ENCODE results near the gene DYNC1LI2.
"Not testable (repeated sequence)": the region's sequence is repeated elsewhere in the genome, so short reads cannot be mapped to it uniquely, and the experiment has no call there.

The DYNC1LI2 gene

DNA sequence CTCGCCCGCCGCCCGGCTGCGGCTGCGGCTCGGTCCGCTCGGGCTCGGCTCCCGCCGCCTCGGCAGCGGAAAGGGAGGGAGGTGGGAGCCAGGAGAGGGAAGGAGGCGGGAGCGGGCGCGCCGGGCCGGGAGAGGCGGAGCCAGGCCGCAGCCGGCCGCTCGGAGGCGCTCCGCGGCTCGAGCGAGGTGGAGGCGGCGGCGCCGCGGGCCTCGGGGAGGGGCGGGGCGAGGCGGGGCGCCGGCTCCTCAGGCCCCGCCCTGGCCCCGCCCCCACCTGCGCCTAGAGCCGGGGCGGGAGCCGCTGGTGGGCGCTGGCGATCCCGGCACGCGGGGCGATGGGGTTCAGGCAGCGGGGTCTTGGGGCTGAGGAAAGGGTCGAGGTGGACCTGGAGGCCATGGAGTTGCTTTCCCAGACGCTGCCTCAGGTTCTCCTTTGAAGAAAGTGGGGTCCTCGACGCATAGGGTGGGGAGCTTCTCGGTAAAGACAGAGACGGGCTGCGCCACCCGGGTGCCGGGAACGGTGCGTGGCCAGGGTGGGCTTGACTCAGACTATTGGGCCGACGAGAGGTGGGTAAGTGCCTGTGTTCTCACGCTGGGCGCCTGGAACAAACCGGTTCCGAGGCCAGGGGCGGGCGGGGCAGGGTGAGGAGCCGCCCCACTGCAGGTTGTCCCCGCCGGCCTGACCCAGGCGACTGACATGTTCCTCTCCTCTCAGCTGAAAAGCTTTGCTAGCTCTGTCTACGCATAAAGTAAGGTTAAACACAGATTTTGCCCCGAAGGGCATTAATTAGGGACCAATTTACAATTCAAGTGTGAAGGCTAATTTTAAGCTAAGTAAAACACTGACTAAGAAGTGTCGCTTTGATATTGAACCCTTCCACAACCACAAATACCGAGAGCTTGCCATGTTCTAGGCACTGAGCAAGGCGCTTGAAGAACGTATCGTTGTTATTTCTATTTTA is 54.5 kb downstream of the DYNC1LI2 start, which contains the start of gene CMTM4:
Gene CMTM4 (minus strand): TSS at position 75 of the 962 bp plus-strand sequence. CDS start 218 bp downstream, outside the sequence.
- DNase-seq (ENCODE audit: low spot score) = peak; percentile 98

DNA sequence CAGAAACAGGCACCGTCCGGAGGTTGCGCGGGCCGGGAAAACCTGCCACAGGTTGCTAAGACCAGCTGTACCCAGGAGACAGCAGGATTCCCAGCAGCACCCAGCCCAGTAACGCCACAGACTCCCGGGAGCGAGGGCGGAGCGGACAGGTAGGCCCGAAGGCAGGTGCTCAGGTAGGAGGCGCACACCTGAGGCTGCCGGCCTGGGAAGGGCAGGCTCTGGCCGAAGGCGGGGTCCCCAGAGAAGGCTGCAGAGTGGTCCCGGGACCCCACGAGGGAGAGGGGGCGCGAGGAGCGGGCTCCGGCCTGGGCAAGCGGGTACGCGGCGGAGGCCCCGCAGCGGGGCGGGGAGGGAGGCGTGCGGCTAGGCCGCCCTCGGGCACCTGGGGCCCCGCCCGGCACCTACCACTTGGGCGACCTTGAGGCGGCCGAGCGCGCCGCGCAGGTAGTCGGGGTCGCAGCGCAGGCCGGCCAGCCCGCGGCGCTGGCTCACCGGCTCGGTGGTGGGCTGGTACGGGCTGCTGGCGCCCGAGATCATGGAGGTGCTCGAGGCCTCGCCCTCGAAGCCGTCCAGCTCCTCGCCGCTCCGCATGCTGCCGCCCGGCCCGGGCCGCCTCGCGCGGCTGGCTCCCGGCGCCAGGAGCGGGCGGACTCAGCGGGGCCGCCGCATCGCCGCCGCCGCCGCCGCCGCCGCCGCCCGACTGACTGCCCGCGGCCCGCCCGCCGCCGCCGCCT is 55.3 kb downstream of the DYNC1LI2 start:
- no peak for DNase-seq (ENCODE audit: low spot score)

DNA sequence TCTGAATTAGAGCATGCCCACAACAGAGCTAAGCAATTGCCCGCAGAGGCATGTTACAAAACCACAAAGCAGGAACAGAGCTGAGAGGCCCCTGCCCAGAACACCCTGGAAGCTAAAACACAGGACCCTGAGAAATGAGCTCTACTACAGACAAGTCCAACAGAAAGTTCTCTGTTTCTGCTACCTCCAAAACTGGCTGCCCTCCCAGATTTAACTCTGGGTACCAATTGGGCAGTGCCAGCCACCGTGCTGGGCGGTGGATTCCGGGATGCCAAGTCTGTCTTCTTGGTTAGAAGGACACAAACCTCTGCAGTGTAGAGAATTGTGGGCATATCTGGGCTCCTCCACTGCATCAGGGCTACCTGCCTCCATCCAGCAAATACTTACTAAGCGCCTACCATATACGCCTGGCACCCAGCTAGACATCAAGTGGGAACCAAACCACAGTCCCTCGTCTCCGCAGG is 55.9 kb downstream of the DYNC1LI2 start:
- DNase-seq (ENCODE audit: low spot score) = no peak

DNA sequence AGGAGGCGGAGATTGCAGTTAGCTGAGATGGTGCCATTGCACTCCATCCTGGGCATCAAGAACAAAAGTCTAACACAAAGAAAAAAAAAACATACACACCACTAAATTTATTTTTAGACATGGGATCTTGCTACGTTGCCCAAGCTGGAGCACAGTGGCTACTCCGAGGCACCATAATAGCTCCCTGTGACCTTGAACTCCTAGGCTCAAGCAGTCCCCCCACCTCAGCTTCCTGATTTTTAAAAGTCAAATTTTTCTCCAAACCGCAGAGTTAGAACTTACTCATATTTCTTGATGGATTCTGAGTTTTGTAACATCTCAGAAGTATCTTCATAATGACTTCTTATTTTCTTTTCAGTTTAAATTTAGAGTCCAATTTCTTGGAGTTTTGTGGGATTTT is 58.3 kb downstream of the DYNC1LI2 start:
- DNase-seq (ENCODE audit: low spot score) = no peak

DNA sequence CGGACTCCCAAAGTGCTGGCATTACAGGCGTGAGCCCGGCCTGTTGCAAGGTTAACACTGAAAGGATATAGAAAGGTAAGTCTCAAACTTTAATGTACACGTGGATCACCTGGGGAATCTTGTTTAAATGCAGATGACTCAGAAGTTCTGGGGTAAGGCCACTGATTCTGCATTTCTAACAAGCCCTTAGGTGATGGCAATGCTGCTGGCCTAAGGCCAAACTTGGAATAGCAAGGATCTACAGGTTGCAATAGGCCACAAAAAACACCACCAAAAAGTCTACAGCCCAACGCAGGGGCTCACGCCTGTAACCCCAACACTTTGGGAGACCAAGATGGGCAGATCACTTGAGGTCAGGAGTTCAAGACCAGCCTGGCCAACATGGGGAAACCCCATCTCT is 59.1 kb downstream of the DYNC1LI2 start:
- DNase-seq (ENCODE audit: low spot score) = no peak

DNA sequence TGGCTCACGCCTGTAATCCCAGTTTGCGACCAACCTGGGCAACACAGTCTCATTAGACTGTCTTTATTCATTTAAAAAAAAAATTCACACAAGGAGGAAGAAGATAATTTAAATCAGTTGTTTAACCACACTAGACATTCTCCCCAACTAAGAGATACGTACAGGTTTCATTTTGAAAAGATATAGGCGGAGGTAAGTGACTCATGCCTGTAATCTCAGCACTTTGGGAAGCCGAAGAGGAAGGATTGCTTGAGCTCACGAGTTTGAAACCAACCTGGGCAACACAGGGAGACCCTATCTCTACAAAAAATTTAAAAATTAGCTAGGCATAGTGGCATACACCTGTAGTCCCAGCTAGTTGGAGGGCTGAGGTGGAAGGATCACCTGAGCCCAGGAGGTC is 60.2 kb downstream of the DYNC1LI2 start:
- no peak for DNase-seq (ENCODE audit: low spot score)

DNA sequence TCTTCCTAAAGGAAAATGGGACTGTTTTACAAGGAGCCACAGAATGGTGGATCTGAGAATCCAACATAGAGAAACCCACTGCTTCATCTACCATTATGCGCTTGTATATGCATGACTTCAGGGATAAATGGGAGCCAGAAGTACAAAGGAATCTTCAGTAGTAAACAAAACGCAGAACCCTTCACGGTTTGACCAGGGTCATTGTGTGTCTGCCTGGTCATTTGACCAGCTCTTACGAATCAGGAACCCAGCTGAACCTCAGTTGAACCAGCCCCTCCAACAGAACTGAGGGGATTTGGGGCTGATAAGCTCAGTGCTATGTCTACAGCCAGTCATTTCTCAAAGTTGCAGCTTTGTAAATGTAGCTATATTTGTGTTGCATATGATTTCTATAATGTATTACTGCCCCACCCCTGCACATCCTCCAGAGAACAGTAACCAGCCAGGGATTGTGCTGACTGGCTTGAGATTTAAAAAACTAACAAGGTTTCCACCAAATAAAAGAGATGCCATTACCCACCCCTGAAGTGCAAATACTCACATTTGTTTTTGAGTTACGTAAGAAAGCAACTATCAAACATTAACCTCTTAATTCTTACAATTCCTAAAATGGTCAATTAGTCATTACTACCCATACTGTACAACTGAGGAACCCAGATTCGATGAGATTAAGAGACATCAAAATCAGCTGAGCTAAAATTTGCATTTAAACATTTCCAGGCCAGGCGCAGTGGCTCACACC is 61.1 kb downstream of the DYNC1LI2 start:
- no peak for DNase-seq (ENCODE audit: low spot score)

DNA sequence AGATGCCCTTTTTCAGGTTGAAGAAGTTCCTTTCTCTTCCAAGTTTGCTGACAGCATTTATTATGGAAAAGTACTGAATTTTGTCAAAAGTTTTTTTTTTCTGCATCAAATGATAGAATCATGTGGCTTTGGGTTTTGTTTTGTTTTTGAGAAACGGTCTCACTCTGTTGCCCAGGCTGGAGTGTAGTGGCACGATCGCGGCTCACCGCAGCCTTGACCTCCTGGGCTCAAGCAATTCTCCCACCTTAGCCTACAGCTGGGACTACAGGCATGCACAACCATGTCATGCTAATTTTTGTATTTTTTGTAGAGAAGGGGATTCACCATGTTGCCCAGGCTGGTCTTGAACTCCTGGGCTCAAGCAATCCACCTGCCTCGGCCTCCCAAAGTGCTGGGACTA is 62.1 kb downstream of the DYNC1LI2 start:
- no peak for DNase-seq (ENCODE audit: low spot score)

DNA sequence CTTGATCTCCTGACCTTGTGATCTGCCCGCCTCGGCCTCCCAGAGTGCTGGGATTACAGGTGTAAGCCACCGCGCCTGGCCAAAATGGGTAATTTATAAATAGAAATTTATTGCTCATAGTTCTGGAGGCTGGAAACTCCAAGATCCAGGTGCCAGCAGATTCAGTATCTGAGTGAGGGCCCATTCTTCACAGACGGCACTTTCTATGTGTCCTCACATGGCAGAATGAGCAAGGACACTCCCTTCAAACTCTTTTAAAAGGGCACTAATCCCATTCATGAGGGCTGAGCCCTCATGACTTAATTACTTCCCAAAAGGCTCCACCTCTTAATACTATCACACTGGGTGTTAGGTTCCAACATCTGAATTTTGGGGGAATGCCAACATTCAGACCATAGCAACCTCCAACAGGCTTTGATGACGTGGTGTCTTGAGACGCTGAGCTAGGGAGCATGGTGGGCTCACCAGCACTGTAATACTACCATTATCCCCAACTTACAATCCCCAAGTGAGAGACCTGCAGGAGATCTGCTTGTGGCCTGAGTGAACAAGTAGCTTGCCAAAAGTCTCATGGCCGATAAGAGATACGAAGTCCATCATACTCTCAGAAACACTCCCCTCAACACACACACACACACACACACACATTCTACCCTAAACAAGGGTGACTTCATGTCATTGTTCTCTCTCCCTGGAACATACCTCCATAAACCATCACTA is 63.3 kb downstream of the DYNC1LI2 start:
- DNase-seq (ENCODE audit: low spot score) = no peak

DNA sequence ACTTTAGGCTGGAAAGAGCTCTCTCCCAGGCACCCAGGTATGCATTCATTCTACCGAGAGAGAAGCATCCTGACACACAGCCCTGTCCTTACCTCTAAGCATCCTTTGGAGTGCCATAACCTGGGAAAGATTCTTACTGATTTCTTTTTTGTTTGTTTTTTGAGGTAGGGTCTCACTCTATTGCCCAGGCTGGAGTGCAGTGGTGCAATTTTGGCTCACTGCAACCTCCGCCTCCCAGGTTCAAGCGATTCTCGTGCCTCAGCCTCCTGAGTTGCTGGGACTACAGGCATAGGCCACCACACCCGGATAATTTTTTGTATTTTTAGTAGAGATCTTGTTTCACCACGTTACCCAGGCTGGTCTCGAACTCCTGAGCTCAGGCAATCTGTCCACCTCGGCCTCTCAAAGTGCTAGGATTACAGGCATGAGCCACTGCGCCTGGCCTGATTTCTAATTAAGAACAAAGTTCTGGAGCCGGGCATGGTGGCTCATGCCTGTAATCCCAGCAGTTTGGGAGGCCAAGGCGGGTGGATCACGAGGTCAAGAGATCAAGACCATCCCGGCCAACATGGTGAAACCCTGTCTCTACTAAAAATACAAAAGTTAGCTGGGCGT is 65.8 kb downstream of the DYNC1LI2 start:
- not testable (repeated sequence) for DNase-seq (ENCODE audit: low spot score)

DNA sequence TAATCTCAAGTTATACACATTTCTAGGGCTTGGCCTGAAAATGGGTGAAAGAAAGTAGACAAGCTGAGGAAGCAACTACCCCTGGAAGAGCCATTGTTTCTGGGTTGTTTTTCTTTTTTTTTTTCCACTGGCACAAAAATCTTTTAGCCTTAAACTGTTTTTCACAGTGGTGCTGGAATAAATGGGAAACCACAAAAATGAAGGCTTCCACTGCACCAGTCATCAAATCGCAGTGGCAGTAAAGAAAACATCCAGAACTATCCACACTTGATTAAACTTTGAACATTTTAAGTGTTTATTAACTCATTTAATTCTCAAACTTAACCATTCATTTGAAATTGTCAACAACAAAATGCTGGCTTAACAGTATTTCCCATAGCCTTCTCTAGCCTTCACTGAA is 69.1 kb downstream of the DYNC1LI2 start:
- DNase-seq (ENCODE audit: low spot score) = peak; percentile 52

DNA sequence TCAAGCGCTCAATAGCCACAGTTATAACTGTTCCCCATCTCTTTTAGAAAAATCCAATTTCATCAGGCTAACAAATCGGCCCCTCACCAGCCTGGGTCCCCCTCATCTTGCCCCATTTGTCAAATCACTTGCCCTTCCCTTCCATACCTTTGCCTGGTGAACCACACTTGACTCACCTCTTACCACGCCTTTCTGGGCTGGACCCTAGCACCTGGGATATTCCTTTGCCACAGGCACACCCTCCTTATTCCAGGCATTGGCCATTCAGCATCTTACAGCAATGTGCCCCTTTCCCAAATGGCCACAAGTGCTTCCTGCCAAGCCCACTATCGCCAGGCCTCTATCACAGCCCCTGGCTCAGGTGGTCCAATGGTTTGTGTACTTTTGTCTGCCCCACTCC is 69.7 kb downstream of the DYNC1LI2 start:
- DNase-seq (ENCODE audit: low spot score) = no peak

DNA sequence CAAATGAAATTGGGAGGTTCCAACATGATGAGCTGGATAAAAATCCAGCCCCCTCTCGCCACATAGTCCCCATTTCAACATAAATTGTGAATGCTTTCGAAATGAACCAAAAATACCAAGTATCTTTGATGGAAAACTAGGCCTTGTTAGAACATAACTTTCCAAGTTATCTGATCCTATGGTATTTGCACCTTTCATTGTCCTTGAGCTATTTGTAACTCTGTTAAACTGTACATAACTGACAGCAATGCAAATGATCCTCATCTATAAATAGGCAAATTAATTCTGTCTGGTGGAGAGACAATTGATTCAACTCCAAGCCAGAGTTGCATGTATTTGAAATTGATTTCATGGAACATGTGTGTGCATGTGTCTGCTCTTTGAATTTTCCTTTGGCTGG is 73.1 kb downstream of the DYNC1LI2 start:
- peak; percentile 29 for DNase-seq (ENCODE audit: low spot score)

DNA sequence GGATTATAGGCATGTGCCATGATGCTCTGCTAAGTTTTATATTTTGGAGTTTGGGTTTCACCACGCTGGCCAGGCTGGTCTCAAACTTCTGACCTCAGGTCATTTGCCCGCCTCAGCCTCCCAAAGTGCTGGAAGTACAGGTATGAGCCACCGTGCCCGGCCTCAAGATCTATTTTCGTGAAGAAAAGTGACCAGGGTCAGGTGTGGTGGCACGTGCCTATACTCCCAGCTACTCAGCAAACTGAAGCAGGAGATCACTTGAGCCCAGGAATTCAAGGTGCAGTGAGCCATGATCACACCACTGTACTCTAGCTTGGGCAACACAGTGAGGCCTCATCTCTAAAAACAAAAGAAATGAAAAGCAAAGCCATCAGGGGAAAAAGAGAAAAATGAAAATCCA is 73.6 kb downstream of the DYNC1LI2 start:
- no peak for DNase-seq (ENCODE audit: low spot score)

DNA sequence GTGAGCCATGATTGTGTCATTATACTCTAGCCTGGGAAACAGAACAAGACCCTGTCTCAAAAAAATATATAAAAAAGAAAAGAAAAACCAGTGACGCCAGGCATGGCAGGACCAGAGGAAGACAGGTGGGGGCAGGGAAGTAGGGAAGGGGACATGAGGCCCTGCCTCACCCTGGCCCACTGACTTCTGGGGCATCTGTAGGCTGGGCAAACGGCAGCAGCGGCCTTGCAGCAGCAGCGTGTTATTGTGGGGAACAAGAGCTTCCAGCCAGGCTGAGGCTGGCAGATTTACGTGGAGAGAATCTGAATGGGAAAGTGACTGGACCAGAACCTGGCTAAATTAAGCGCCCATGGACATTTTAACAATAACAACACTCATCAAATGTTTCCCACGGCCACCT is 74.2 kb downstream of the DYNC1LI2 start:
- DNase-seq (ENCODE audit: low spot score) = no peak

DNA sequence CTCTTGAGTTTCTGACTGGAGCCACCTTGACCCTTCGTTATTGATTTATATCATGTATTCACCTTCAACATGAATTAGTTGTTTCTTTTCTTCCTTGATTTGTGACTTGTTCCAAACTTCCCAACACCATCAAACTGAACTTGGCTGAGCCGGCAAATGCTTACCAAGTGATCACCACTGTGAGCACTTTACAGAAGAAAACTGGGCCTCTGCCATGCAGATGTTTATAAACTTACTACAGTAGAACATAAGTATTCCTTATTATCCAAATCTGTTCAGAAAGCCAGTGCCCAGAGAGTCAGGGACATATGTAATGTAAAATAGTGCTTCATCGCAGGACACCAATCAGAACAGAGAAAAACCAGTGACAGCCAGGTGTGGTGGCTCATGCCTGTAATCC is 74.8 kb downstream of the DYNC1LI2 start:
- DNase-seq (ENCODE audit: low spot score) = no peak

DNA sequence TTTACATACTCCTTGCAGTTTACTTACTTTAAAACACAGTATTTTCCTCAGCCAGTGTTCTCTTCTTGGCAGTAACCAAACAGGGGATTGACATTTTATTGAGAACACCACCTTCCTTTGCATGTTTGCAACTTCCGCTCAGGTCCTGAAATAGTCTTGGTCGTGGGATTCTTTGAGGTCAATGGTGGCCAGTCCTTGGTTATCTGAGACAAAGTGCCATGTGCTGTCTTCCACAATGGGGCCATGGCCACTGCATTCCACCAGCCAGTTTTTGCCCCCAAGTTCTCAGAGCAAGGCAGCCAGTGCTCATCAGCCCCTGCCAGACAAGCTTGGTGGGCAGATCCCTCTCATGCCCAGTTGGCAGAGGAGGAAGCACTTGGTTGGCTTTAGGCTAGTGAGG is 77.7 kb downstream of the DYNC1LI2 start:
- no peak for DNase-seq (ENCODE audit: low spot score)
